WTC11 (cell line): ENCODE data around the gene SLC38A8. TPM values are rescaled to one million over a fixed set of nuclear protein-coding genes. Genes with fewer than 3 reads are reported as not detected.

Source experiments
- ATAC-seq: fragments of 200-7000 bp; cut with Tn5 transposase; 2 replicates; pipeline ENCODE4 v1.10.0; 2021; ENCODE audit warnings: mild to moderate bottlenecking, moderate library complexity
- CTCF ChIA-PET: fragments of 300-600 bp; sonication (Branson Sonifier 250); formaldehyde crosslinking; loops from one replicate; lab custom pipeline; 2021; ENCODE audit warnings: antibody characterized with exemption; lab: Charles Lee
- POLR2A ChIA-PET: fragments of 350-600 bp; sonication (Branson Sonifier 250); formaldehyde crosslinking; loops from one replicate; lab custom pipeline; 2021; ENCODE audit warnings: antibody characterized with exemption; lab: Charles Lee
- DNase-seq: peaks from one replicate; pipeline ENCODE4 v3.0.0; 2021; ENCODE audit warnings: low spot score
- H3K27ac Mint-ChIP-seq: 2 replicates; pipeline ENCODE4 v1.8.0; 2021; ENCODE audit warnings: mixed read lengths
- H3K27me3 Mint-ChIP-seq: 2 replicates; pipeline ENCODE4 v1.8.0; 2021; ENCODE audit warnings: low read depth, mild to moderate bottlenecking, moderate library complexity, mixed read lengths
- H3K36me3 Mint-ChIP-seq: 2 replicates; pipeline ENCODE4 v1.8.0; 2021; ENCODE audit warnings: mixed read lengths
- H3K4me1 Mint-ChIP-seq: 2 replicates; pipeline ENCODE4 v1.8.0; 2022; ENCODE audit warnings: mixed read lengths
- H3K4me3 Mint-ChIP-seq: 2 replicates; pipeline ENCODE4 v1.8.0; 2021; ENCODE audit warnings: mild to moderate bottlenecking, moderate library complexity, mixed read lengths
- H3K9me3 Mint-ChIP-seq: 2 replicates; pipeline ENCODE4 v1.8.0; 2021; ENCODE audit warnings: mixed read lengths
- CREB1 ChIP-seq: sonication (generic); formaldehyde crosslinking; IDR thresholded peaks from 2 replicates; pipeline ENCODE4 v1.8.0; 2023; ENCODE audit warnings: mild to moderate bottlenecking, missing genetic modification reagents
- FOXK1 ChIP-seq: sonication (generic); formaldehyde crosslinking; IDR thresholded peaks from 2 replicates; pipeline ENCODE4 v1.8.0; 2022; ENCODE audit warnings: mild to moderate bottlenecking, moderate library complexity, missing genetic modification reagents
- HMGA2 ChIP-seq: fragments of 250-450 bp; sonication (Bioruptor Pico); IDR thresholded peaks from 2 replicates; pipeline ENCODE4 v1.4.0; 2021; ENCODE audit warnings: mild to moderate bottlenecking, moderate library complexity
- KAT7 ChIP-seq: sonication (generic); formaldehyde crosslinking; IDR thresholded peaks from 2 replicates; pipeline ENCODE4 v1.8.1; 2023; ENCODE audit warnings: missing genetic modification reagents, mild to moderate bottlenecking, borderline replicate concordance
- MYBL2 ChIP-seq: sonication (generic); formaldehyde crosslinking; IDR thresholded peaks from 2 replicates; pipeline ENCODE4 v1.8.1; 2023; ENCODE audit warnings: mild to moderate bottlenecking, moderate library complexity, missing genetic modification reagents
- NR3C1 ChIP-seq: sonication (generic); formaldehyde crosslinking; conservative IDR thresholded peaks from 2 replicates; pipeline ENCODE4 v1.8.1; 2023; ENCODE audit warnings: low read depth, mild to moderate bottlenecking, missing genetic modification reagents
- RELA ChIP-seq: sonication (generic); formaldehyde crosslinking; IDR thresholded peaks from 2 replicates; pipeline ENCODE4 v1.8.1; 2022; ENCODE audit warnings: missing genetic modification reagents, mild to moderate bottlenecking, borderline replicate concordance
- SMAD3 ChIP-seq: sonication (generic); formaldehyde crosslinking; IDR thresholded peaks from 2 replicates; pipeline ENCODE4 v1.8.0; 2022; ENCODE audit warnings: missing genetic modification reagents, mild to moderate bottlenecking, borderline replicate concordance
- SMAD4 ChIP-seq: sonication (generic); formaldehyde crosslinking; IDR thresholded peaks from 2 replicates; pipeline ENCODE4 v1.8.0; 2022; ENCODE audit warnings: mild to moderate bottlenecking, missing genetic modification reagents
- TP53 ChIP-seq: sonication (generic); formaldehyde crosslinking; IDR thresholded peaks from 2 replicates; pipeline ENCODE4 v1.8.1; 2023; ENCODE audit warnings: mild to moderate bottlenecking, missing genetic modification reagents
- ZBTB21 ChIP-seq: sonication (generic); formaldehyde crosslinking; IDR thresholded peaks from 2 replicates; pipeline ENCODE4 v1.8.1; 2023; ENCODE audit warnings: mild to moderate bottlenecking, missing genetic modification reagents, borderline replicate concordance
- ZNF121 ChIP-seq: sonication (generic); formaldehyde crosslinking; IDR thresholded peaks from 2 replicates; pipeline ENCODE4 v1.8.0; 2023; ENCODE audit warnings: missing genetic modification reagents
- ZNF232 ChIP-seq: sonication (generic); formaldehyde crosslinking; IDR thresholded peaks from 2 replicates; pipeline ENCODE4 v1.8.0; 2022; ENCODE audit warnings: mild to moderate bottlenecking, missing genetic modification reagents
- ZNF263 ChIP-seq: sonication (generic); formaldehyde crosslinking; IDR thresholded peaks from 2 replicates; pipeline ENCODE4 v1.8.1; 2022; ENCODE audit warnings: low read depth, mild to moderate bottlenecking, moderate library complexity, missing genetic modification reagents
- ZNF671 ChIP-seq: fragments of 250-450 bp; sonication (Bioruptor Pico); IDR thresholded peaks from 2 replicates; pipeline ENCODE4 v1.8.0; 2021; ENCODE audit warnings: mild to moderate bottlenecking
- total RNA-seq: library from RNA; stranded (reverse); gene quantifications from 3 replicates; pipeline ENCODE4 v1.2.3, GENCODE V29; 2021
- TF ChIP-seq, protein P1 (sequence below): sonication (generic); formaldehyde crosslinking; IDR thresholded peaks from 2 replicates; pipeline ENCODE4 v1.8.0; 2022; ENCODE audit warnings: missing genetic modification reagents
- TF ChIP-seq, protein P2 (sequence below): fragments of 250-450 bp; sonication (Bioruptor Pico); IDR thresholded peaks from 2 replicates; pipeline ENCODE4 v1.9.0; 2021; ENCODE audit warnings: mild to moderate bottlenecking
- TF ChIP-seq, protein P3 (sequence below): sonication (generic); formaldehyde crosslinking; conservative IDR thresholded peaks from 2 replicates; pipeline ENCODE4 v1.8.1; 2023; ENCODE audit warnings: mild to moderate bottlenecking, low read depth, missing genetic modification reagents, moderate library complexity
- TF ChIP-seq, protein P4 (sequence below): fragments of 250-450 bp; sonication (Bioruptor Pico); IDR thresholded peaks from 2 replicates; pipeline ENCODE4 v1.9.0; 2021; ENCODE audit warnings: mild to moderate bottlenecking
- TF ChIP-seq, protein P5 (sequence below): sonication (generic); formaldehyde crosslinking; IDR thresholded peaks from 2 replicates; pipeline ENCODE4 v1.8.1; 2023; ENCODE audit warnings: mild to moderate bottlenecking, missing genetic modification reagents, moderate library complexity

Gene SLC38A8
- total RNA-seq, 1 experiment from 2014 or later = not detected

DNA sequence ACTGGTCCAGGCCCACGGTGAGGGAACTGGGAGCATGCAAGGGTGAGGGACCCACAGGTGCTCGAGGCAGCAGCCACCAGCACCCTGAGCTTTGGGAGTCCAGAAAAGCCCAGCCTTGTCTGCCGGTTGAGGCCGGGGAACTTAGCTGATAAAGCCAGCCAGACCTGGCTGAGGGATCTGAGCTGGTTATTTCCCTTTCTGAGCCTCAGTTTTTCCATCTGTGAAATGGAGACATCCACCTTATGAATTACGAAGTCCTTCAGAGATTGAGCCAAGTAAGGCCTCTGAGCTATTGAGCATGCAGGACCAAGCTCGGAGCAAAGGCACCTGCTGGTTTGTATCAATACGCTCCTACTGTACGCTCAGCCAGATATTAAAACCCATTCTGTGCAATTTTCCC lies 60.8 kb downstream of the SLC38A8 start:
- H3K27me3 Mint-ChIP-seq = peaks cover 7% of the 10 kb centered on the region; the same call in 1 of the 2 replicates
- ChIA-PET POLR2A (no interaction called here), CTCF (interaction anchor here (1.1 to 1.6 kb wide), 2 partner anchors 14 to 15 kb away, joined by 3 to 4 read pairs; no protein-coding TSS in a partner anchor)
- TF ChIP-seq NR3C1 (no peak), KAT7 (CRISPR knock-in tag) (no peak), FOXK1 (CRISPR knock-in tag) (no peak), SMAD3 (CRISPR knock-in tag) (no peak), ZNF263 (no peak), HMGA2 (CRISPR knock-in tag) (no peak), SMAD4 (CRISPR knock-in tag) (no peak), TP53 (no peak), ZNF232 (CRISPR knock-in tag) (no peak), ZBTB21 (no peak), MYBL2 (CRISPR knock-in tag) (no peak), ZNF671 (CRISPR knock-in tag) (no peak), ZNF121 (CRISPR knock-in tag) (no peak), CREB1 (CRISPR knock-in tag) (no peak), RELA (CRISPR knock-in tag) (no peak)
- TF ChIP-seq, protein P1, sequence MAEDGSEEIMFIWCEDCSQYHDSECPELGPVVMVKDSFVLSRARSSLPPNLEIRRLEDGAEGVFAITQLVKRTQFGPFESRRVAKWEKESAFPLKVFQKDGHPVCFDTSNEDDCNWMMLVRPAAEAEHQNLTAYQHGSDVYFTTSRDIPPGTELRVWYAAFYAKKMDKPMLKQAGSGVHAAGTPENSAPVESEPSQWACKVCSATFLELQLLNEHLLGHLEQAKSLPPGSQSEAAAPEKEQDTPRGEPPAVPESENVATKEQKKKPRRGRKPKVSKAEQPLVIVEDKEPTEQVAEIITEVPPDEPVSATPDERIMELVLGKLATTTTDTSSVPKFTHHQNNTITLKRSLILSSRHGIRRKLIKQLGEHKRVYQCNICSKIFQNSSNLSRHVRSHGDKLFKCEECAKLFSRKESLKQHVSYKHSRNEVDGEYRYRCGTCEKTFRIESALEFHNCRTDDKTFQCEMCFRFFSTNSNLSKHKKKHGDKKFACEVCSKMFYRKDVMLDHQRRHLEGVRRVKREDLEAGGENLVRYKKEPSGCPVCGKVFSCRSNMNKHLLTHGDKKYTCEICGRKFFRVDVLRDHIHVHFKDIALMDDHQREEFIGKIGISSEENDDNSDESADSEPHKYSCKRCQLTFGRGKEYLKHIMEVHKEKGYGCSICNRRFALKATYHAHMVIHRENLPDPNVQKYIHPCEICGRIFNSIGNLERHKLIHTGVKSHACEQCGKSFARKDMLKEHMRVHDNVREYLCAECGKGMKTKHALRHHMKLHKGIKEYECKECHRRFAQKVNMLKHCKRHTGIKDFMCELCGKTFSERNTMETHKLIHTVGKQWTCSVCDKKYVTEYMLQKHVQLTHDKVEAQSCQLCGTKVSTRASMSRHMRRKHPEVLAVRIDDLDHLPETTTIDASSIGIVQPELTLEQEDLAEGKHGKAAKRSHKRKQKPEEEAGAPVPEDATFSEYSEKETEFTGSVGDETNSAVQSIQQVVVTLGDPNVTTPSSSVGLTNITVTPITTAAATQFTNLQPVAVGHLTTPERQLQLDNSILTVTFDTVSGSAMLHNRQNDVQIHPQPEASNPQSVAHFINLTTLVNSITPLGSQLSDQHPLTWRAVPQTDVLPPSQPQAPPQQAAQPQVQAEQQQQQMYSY (CRISPR knock-in tag) = no peak
- TF ChIP-seq, protein P2, sequence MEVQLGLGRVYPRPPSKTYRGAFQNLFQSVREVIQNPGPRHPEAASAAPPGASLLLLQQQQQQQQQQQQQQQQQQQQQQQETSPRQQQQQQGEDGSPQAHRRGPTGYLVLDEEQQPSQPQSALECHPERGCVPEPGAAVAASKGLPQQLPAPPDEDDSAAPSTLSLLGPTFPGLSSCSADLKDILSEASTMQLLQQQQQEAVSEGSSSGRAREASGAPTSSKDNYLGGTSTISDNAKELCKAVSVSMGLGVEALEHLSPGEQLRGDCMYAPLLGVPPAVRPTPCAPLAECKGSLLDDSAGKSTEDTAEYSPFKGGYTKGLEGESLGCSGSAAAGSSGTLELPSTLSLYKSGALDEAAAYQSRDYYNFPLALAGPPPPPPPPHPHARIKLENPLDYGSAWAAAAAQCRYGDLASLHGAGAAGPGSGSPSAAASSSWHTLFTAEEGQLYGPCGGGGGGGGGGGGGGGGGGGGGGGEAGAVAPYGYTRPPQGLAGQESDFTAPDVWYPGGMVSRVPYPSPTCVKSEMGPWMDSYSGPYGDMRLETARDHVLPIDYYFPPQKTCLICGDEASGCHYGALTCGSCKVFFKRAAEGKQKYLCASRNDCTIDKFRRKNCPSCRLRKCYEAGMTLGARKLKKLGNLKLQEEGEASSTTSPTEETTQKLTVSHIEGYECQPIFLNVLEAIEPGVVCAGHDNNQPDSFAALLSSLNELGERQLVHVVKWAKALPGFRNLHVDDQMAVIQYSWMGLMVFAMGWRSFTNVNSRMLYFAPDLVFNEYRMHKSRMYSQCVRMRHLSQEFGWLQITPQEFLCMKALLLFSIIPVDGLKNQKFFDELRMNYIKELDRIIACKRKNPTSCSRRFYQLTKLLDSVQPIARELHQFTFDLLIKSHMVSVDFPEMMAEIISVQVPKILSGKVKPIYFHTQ = no peak
- TF ChIP-seq, protein P3, sequence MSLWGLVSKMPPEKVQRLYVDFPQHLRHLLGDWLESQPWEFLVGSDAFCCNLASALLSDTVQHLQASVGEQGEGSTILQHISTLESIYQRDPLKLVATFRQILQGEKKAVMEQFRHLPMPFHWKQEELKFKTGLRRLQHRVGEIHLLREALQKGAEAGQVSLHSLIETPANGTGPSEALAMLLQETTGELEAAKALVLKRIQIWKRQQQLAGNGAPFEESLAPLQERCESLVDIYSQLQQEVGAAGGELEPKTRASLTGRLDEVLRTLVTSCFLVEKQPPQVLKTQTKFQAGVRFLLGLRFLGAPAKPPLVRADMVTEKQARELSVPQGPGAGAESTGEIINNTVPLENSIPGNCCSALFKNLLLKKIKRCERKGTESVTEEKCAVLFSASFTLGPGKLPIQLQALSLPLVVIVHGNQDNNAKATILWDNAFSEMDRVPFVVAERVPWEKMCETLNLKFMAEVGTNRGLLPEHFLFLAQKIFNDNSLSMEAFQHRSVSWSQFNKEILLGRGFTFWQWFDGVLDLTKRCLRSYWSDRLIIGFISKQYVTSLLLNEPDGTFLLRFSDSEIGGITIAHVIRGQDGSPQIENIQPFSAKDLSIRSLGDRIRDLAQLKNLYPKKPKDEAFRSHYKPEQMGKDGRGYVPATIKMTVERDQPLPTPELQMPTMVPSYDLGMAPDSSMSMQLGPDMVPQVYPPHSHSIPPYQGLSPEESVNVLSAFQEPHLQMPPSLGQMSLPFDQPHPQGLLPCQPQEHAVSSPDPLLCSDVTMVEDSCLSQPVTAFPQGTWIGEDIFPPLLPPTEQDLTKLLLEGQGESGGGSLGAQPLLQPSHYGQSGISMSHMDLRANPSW = no peak
- TF ChIP-seq, protein P4, sequence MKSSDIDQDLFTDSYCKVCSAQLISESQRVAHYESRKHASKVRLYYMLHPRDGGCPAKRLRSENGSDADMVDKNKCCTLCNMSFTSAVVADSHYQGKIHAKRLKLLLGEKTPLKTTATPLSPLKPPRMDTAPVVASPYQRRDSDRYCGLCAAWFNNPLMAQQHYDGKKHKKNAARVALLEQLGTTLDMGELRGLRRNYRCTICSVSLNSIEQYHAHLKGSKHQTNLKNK (CRISPR knock-in tag) = no peak
- TF ChIP-seq, protein P5, sequence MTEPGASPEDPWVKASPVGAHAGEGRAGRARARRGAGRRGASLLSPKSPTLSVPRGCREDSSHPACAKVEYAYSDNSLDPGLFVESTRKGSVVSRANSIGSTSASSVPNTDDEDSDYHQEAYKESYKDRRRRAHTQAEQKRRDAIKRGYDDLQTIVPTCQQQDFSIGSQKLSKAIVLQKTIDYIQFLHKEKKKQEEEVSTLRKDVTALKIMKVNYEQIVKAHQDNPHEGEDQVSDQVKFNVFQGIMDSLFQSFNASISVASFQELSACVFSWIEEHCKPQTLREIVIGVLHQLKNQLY = no peak
- peaks cover 23% of the 10 kb centered on the region for H3K9me3 Mint-ChIP-seq
- no peak overlapping the region for H3K27ac Mint-ChIP-seq
- no peaks in the 10 kb centered on the region for H3K4me1 Mint-ChIP-seq
- no peak overlapping the region for H3K4me3 Mint-ChIP-seq
- no peak for ATAC-seq
- DNase-seq = no peak
- peaks cover 14% of the 10 kb centered on the region for H3K36me3 Mint-ChIP-seq
